Measurements from ENCODE around the gene ABHD6. TPM values are rescaled to one million over a fixed set of nuclear protein-coding genes. Genes with fewer than 3 reads are reported as not detected.

The ABHD6 gene
- total RNA-seq, 4 donors from 2014 or later, result 35.6 to 39.8 (median 38.2) TPM

DNA sequence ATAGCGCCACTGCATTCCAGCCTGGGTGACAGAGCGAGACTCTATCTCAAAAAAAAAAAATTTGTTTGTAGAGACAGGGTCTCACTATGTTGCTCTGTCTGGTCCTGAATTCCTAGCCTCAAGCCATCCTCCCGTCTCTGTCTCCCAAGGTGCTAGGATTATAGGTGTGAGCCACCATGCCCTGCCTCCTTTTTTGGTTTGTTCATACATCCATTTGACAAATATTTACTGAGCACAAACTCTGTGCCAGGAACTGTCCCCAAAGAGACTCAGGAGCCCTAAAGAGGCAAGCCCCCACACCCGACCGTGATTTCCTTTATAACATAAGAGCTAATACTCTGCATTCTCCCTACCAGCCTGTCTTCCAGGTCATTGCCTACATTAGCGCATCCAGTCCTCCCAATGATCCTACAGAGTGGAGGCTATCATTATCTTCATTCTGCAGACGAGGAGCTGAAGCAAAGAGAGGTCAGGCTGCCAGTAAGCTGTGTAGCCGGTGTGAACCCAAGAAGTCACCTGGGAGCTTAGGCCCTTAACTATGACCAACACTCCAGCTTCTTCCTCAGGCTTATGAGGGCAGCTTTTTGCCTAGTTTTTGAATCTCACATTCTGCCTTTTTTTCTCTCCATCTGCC lies 88.8 kb downstream of the ABHD6 start:
- WGBS, result 92% methylated on average over 8 of the region's 8 CpGs
- no peak for DNase-seq (ENCODE audit: low spot score in 2 of 2)
- Histone ChIP-seq H3K36me3 (no peaks in the 10 kb centered on the region), H3K4me1 (peaks cover 12% of the 10 kb centered on the region), H3K27ac (no peak overlapping the region), H3K4me3 (no peak overlapping the region), H3K27me3 (no peaks in the 10 kb centered on the region), H3K9me3 (no peaks in the 10 kb centered on the region)
- TF ChIP-seq EP300 (IDR thresholded peaks at IDR 0.05) (no peak), POLR2A (IDR thresholded peaks at IDR 0.05) (no peak), POLR2AphosphoS5 (IDR thresholded peaks at IDR 0.05) (no peak)
- TF ChIP-seq, protein P1, sequence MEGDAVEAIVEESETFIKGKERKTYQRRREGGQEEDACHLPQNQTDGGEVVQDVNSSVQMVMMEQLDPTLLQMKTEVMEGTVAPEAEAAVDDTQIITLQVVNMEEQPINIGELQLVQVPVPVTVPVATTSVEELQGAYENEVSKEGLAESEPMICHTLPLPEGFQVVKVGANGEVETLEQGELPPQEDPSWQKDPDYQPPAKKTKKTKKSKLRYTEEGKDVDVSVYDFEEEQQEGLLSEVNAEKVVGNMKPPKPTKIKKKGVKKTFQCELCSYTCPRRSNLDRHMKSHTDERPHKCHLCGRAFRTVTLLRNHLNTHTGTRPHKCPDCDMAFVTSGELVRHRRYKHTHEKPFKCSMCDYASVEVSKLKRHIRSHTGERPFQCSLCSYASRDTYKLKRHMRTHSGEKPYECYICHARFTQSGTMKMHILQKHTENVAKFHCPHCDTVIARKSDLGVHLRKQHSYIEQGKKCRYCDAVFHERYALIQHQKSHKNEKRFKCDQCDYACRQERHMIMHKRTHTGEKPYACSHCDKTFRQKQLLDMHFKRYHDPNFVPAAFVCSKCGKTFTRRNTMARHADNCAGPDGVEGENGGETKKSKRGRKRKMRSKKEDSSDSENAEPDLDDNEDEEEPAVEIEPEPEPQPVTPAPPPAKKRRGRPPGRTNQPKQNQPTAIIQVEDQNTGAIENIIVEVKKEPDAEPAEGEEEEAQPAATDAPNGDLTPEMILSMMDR (IDR thresholded peaks at IDR 0.05), result no peak

- Histone ChIP-seq H3K27ac (no peak overlapping the region), H3K4me1 (peaks cover 32% of the 10 kb centered on the region), H3K4me3 (no peak overlapping the region), H3K27me3 (no peaks in the 10 kb centered on the region), H3K36me3 (no peaks in the 10 kb centered on the region), H3K9me3 (no peaks in the 10 kb centered on the region)
- 89% methylated on average over 8 of the region's 8 CpGs for WGBS
- TF ChIP-seq EP300 (IDR thresholded peaks at IDR 0.05), result no peak
- TF ChIP-seq POLR2A (IDR thresholded peaks at IDR 0.05), result no peak
- no peak for DNase-seq (ENCODE audit: low spot score in 2 of 2)
Observed at GRCh38 chr3:58329150-58329921, 91.7 kb downstream of the ABHD6 start.

- Histone ChIP-seq H3K9me3 (no peaks in the 10 kb centered on the region), H3K4me1 (peaks cover 35% of the 10 kb centered on the region), H3K27me3 (no peaks in the 10 kb centered on the region), H3K4me3 (no peak overlapping the region), H3K36me3 (no peaks in the 10 kb centered on the region), H3K27ac (no peak overlapping the region)
- WGBS, result 88% methylated on average over 5 of the region's 5 CpGs
- no peak for TF ChIP-seq POLR2AphosphoS5 (IDR thresholded peaks at IDR 0.05)
- TF ChIP-seq EP300 (IDR thresholded peaks at IDR 0.05), result no peak
- TF ChIP-seq, protein P1 (IDR thresholded peaks at IDR 0.05), result no peak
- no peak for TF ChIP-seq POLR2A (IDR thresholded peaks at IDR 0.05)
- no peak for DNase-seq (ENCODE audit: low spot score in 2 of 2)
Observed at GRCh38 chr3:58329922-58330413, 92.4 kb downstream of the ABHD6 start.

DNA sequence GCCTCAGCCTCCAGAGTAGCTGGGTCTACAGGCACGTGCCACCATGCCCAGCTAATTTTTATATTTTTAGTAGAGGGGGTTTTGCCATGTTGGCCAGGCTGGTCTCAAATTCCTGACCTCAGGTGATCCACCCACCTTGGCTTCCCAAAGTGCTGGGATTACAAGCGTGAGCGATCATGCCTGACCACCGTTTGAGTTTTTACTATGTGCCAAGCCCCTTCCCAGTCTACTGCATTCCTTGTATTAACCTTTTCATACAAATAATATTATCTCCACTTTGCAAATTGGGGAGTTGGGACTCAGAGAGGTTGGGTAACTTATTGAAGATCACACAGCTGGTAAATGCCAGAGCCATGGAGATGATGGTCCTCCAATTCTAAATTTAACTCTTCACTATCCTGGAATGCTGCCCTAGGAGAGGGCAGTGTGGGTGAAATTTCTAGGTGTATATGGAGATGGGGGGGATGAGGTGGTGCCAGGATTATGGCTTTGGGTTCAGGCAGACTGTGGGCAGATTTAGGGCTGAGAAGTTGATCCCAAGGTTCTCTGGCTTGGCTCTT lies 94.1 kb downstream of the ABHD6 start:
- no peaks in the 10 kb centered on the region for H3K27me3 ChIP-seq
- TF ChIP-seq, protein P1 (IDR thresholded peaks at IDR 0.05), result no peak
- TF ChIP-seq EP300 (IDR thresholded peaks at IDR 0.05), result no peak
- no peak for TF ChIP-seq POLR2A (IDR thresholded peaks at IDR 0.05)
- no peak for TF ChIP-seq POLR2AphosphoS5 (IDR thresholded peaks at IDR 0.05)
- H3K4me1 ChIP-seq, result peaks cover 40% of the 10 kb centered on the region
- WGBS, result 57% methylated on average over 4 of the region's 4 CpGs
- H3K27ac ChIP-seq, result no peak overlapping the region
- DNase-seq (ENCODE audit: low spot score in 2 of 2), result no peak
- H3K9me3 ChIP-seq, result no peaks in the 10 kb centered on the region
- H3K4me3 ChIP-seq, result no peak overlapping the region
- no peaks in the 10 kb centered on the region for H3K36me3 ChIP-seq

- Histone ChIP-seq H3K36me3 (no peaks in the 10 kb centered on the region), H3K27ac (peak within 1 kb of the TSS; percentile 72), H3K9me3 (no peaks in the 10 kb centered on the region), H3K4me1 (peaks cover 40% of the 10 kb centered on the region), H3K4me3 (peak within 1 kb of the TSS; percentile 81), H3K27me3 (no peaks in the 10 kb centered on the region)
- WGBS, result 5% methylated on average over 11 of the region's 79 CpGs
- TF ChIP-seq POLR2AphosphoS5 (IDR thresholded peaks at IDR 0.05) (no peak), POLR2A (IDR thresholded peaks at IDR 0.05) (peak in 1 of 2 donors; percentile 26), EP300 (IDR thresholded peaks at IDR 0.05) (no peak)
- TF ChIP-seq, protein P1 (IDR thresholded peaks at IDR 0.05), result no peak
- DNase-seq (ENCODE audit: low spot score in 2 of 2), result peak; percentile 79 to 87
Observed at GRCh38 chr3:58332575-58333188, 95.1 kb downstream of the ABHD6 start, which contains the start of gene PXK. PXK (plus strand) TSS chr3:58332892; CDS start chr3:58332989, 97 bp downstream.
